ENCODE data around the gene DCAF11. TPM values are rescaled to one million over a fixed set of nuclear protein-coding genes. Genes with fewer than 3 reads are reported as not detected.
"Not testable (repeated sequence)": the region's sequence is repeated elsewhere in the genome, so short reads cannot be mapped to it uniquely, and the experiment has no call there.

The DCAF11 gene
- total RNA-seq, 6 experiments from 2014 or later, result 28.1 to 36.3 (median 32.1) TPM

GRCh38 chr14:24100197-24100981, 14.2 kb upstream of the DCAF11 start:
- Mint-ChIP-seq H3K27ac (no peak overlapping the region), H3K4me3 (no peak overlapping the region), H3K27me3 (ENCODE audit: insufficient read depth) (no peaks in the 10 kb centered on the region; the same call in 1 of the 2 replicates), H3K4me1 (ENCODE audit: low read depth) (peaks cover 10% of the 10 kb centered on the region), H3K36me3 (ENCODE audit: low read depth) (peaks cover 26% of the 10 kb centered on the region), H3K9me3 (no peaks in the 10 kb centered on the region)
- no peak for TF ChIP-seq CTCF (IDR thresholded peaks at IDR 0.05)
- DNase-seq, result no peak

- H3K9me3 Mint-ChIP-seq, result no peaks in the 10 kb centered on the region
- peaks cover 8% of the 10 kb centered on the region for H3K4me1 Mint-ChIP-seq (ENCODE audit: low read depth)
- H3K27me3 Mint-ChIP-seq (ENCODE audit: insufficient read depth), result no peaks in the 10 kb centered on the region
- no peak overlapping the region for H3K27ac Mint-ChIP-seq
- TF ChIP-seq CTCF (IDR thresholded peaks at IDR 0.05), result no peak
- H3K4me3 Mint-ChIP-seq, result no peak overlapping the region
- H3K36me3 Mint-ChIP-seq (ENCODE audit: low read depth), result peaks cover 22% of the 10 kb centered on the region
- no peak for DNase-seq
Observed at GRCh38 chr14:24100982-24101494, 13.5 kb upstream of the DCAF11 start.

- no peak for TF ChIP-seq CTCF (IDR thresholded peaks at IDR 0.05)
- no peak for DNase-seq
- no peaks in the 10 kb centered on the region for H3K9me3 Mint-ChIP-seq
- H3K4me3 Mint-ChIP-seq, result no peak overlapping the region
- no peaks in the 10 kb centered on the region for H3K27me3 Mint-ChIP-seq (ENCODE audit: insufficient read depth)
- no peak overlapping the region for H3K27ac Mint-ChIP-seq
- peaks cover 16% of the 10 kb centered on the region for H3K4me1 Mint-ChIP-seq (ENCODE audit: low read depth)
- H3K36me3 Mint-ChIP-seq (ENCODE audit: low read depth), result peaks cover 22% of the 10 kb centered on the region
Observed at GRCh38 chr14:24102357-24103048, 12.1 kb upstream of the DCAF11 start.

- TF ChIP-seq CTCF (IDR thresholded peaks at IDR 0.05), result no peak
- Mint-ChIP-seq H3K9me3 (no peaks in the 10 kb centered on the region), H3K27me3 (ENCODE audit: insufficient read depth) (no peaks in the 10 kb centered on the region), H3K36me3 (ENCODE audit: low read depth) (peaks cover 22% of the 10 kb centered on the region), H3K4me1 (ENCODE audit: low read depth) (peaks cover 26% of the 10 kb centered on the region), H3K27ac (no peak overlapping the region), H3K4me3 (no peak overlapping the region)
- DNase-seq, result no peak
Observed at GRCh38 chr14:24103451-24103850, 11.1 kb upstream of the DCAF11 start.

- H3K9me3 Mint-ChIP-seq; H3K4me3 Mint-ChIP-seq; H3K27ac Mint-ChIP-seq; H3K27me3 Mint-ChIP-seq (ENCODE audit: insufficient read depth); DNase-seq: not testable (repeated sequence)
- H3K4me1 Mint-ChIP-seq (ENCODE audit: low read depth), result peaks cover 33% of the 10 kb centered on the region
- H3K36me3 Mint-ChIP-seq (ENCODE audit: low read depth), result peaks cover 22% of the 10 kb centered on the region
Observed at GRCh38 chr14:24105609-24106239, 8.9 kb upstream of the DCAF11 start.

All from HFFc6 (cell line).